ENCODE results near the gene ANXA6.

- TF ChIP-seq POLR2A (IDR thresholded peaks at IDR 0.05; ENCODE audit: low read length) (no peak), GATA1 (IDR thresholded peaks at IDR 0.05; ENCODE audit: low read depth, low read length) (no peak)
Observed at GRCh38 chr5:151113651-151114050, 43.9 kb downstream of the ANXA6 start.
